Kidney (tissue), 22 donors: Measurements from ENCODE around the gene NPHP4. TPM values are rescaled to one million over a fixed set of nuclear protein-coding genes. Genes with fewer than 3 reads are reported as not detected.

Experiments
- DNase-seq, 5 donors: peaks; one replicate each; pipeline ENCODE4 v3.0.0-alpha.2; 2013 to 2020
- FAIRE-seq: peaks from 2 replicates; lab custom pipeline; 2012; peaks lifted over from hg19 to GRCh38; lab: Jason Lieb, UNC
- H3K27ac ChIP-seq, 2 donors: one replicate each; pipeline ENCODE4 v1.7.0; 2013; ENCODE audit warnings: low read depth in 2 of 2, low read length in 2 of 2, inconsistent platforms in 1 of 2
- H3K27me3 ChIP-seq: one replicate; pipeline ENCODE4 v1.7.1; 2013; ENCODE audit warnings: low read length, inconsistent platforms; ENCODE audit not compliant: control insufficient read depth, insufficient read depth
- H3K36me3 ChIP-seq, 3 donors: one replicate each; pipeline versions ENCODE4 v1.7.0 to v1.7.1; 2013; ENCODE audit warnings: low read length in 3 of 3, control low read depth in 1 of 3, inconsistent platforms in 1 of 3; ENCODE audit not compliant: insufficient read depth in 3 of 3, control insufficient read depth in 2 of 3
- H3K4me1 ChIP-seq, 3 donors: one replicate each; pipeline versions ENCODE4 v1.7.0 to v1.7.1; 2013; ENCODE audit warnings: low read length in 3 of 3, inconsistent platforms in 1 of 3, low read depth in 1 of 3; ENCODE audit not compliant: control insufficient read depth in 2 of 3, insufficient read depth in 2 of 3
- H3K4me3 ChIP-seq, 3 donors: one replicate each; pipeline versions ENCODE4 v1.7.0 to v1.8.1; 2013; ENCODE audit warnings: low read length in 3 of 3, control low read depth in 1 of 3, inconsistent platforms in 1 of 3
- H3K9ac ChIP-seq, 3 donors: one replicate each; pipeline versions ENCODE4 v1.7.0 to v1.7.1; 2013; ENCODE audit warnings: low read length in 3 of 3, control low read depth in 1 of 3, inconsistent platforms in 1 of 3
- H3K9me3 ChIP-seq, 3 donors: one replicate each; pipeline versions ENCODE4 v1.7.0 to v1.7.1; 2013; ENCODE audit warnings: low read length in 3 of 3, control low read depth in 1 of 3, inconsistent platforms in 1 of 3; ENCODE audit not compliant: control insufficient read depth in 2 of 3, insufficient read depth in 1 of 3
- CTCF ChIP-seq: IDR thresholded peaks from 3 replicates; pipeline ENCODE4 v1.5.1; 2012; ENCODE audit warnings: mild to moderate bottlenecking, moderate library complexity, borderline replicate concordance; ENCODE audit not compliant: insufficient read depth; ENCODE audit errors: extremely low read depth
- intact Hi-C: fragments of 100-400 bp; cut with DNase I; formaldehyde crosslinking; loops from one replicate; pipeline ENCODE4 v1.11.1; 2022
- long read RNA-seq, 10 donors: library from polyadenylated mRNA in 1 of 10; unstranded in 1 of 10; transcript quantifications; one replicate each; pipeline ENCODE4 v2.0.0 and lab custom pipeline, GENCODE V29; 2021 to 2026
- polyA plus RNA-seq: library from polyadenylated mRNA; stranded (reverse); fragments of 350-450 nt; fragmentation: Illumina TruSeq; extraction: RNeasy Lipid Tissue Mini Kit (QIAGEN cat#74804); gene quantifications from one replicate; pipeline ENCODE4 v1.2.3, GENCODE V29; 2014; ENCODE audit warnings: low read depth, low replicate concordance; ENCODE audit not compliant: insufficient read depth
- total RNA-seq: library from RNA; stranded (reverse); fragmentation: NEBNext Ultra II Directional; extraction: Animal tissue kit (Norgen Biotek cat#: 25700); gene quantifications from one replicate; pipeline ENCODE4 v1.2.1, GENCODE V29; 2021
- donor health status: control.
- donor health status: control.
- donor health status: control.
- donor health status: control.
- donor health status: control.
- donor health status: DM: yes; HTN: yes; CAD: no.
- donor health status: Normal renal cell carcinoma (clear cell type).

The NPHP4 gene
- 16.1 TPM for total RNA-seq
- polyA plus RNA-seq = 2.9 TPM
- long read RNA-seq, donor 1 = 0 reads
- long read RNA-seq, donor 2, partial matches to known transcripts = 6 of 6 reads
- long read RNA-seq, donor 2, other reads (novel, unspliced or antisense) = 0 of 6 reads
- long read RNA-seq, donor 3, full-length matches to known transcripts = 1 of 9 reads
- long read RNA-seq, donor 3, partial matches to known transcripts = 8 of 9 reads
- long read RNA-seq, donor 3, other reads (novel, unspliced or antisense) = 0 of 9 reads
- long read RNA-seq, donor 4, full-length matches to known transcripts = 2 of 2 reads
- long read RNA-seq, donor 4, partial matches to known transcripts = 0 of 2 reads
- long read RNA-seq, donor 4, other reads (novel, unspliced or antisense) = 0 of 2 reads
- long read RNA-seq, donor 5 = 0 reads
- long read RNA-seq, donor 6 = 0 reads
- long read RNA-seq, donor 7, full-length matches to known transcripts = 1 of 30 reads
- long read RNA-seq, donor 7, partial matches to known transcripts = 9 of 30 reads
- long read RNA-seq, donor 7, other reads (novel, unspliced or antisense) = 20 of 30 reads
- long read RNA-seq, donor 8 = 0 reads
- long read RNA-seq, donor 9 = 0 reads
- long read RNA-seq, donor 10 = 0 reads

- FAIRE-seq = peak; percentile 99
- DNase-seq = peak; percentile 100
- TF ChIP-seq CTCF = no peak
- H3K9ac ChIP-seq = peak within 1 kb of the TSS in 2 of 3 donors; percentile 26 to 28
- peaks cover 0 to 13% (median 0%) of the 10 kb centered on the region in 3 donors for H3K4me1 ChIP-seq
- peak within 1 kb of the TSS; percentile 58 to 75 (median 73) for H3K4me3 ChIP-seq
- no peaks in the 10 kb centered on the region for H3K27me3 ChIP-seq
- no peaks in the 10 kb centered on the region for H3K9me3 ChIP-seq
- peak within 1 kb of the TSS; percentile 85 to 89 for H3K27ac ChIP-seq
- intact Hi-C loops = no loop called here
- no peaks in the 10 kb centered on the region for H3K36me3 ChIP-seq
Measured at GRCh38 chr1:5992026-5992813, at the start of gene NPHP4. Gene NPHP4, minus strand, starts transcription at chr1:5992425. Its CDS starts 6,136 bp downstream, at chr1:5986289.

- H3K4me3 ChIP-seq = no peak overlapping the region
- DNase-seq = no peak
- H3K36me3 ChIP-seq = no peaks in the 10 kb centered on the region
- no peaks in the 10 kb centered on the region for H3K27me3 ChIP-seq
- H3K27ac ChIP-seq = no peak overlapping the region
- FAIRE-seq = no peak
- TF ChIP-seq CTCF = peak; percentile 43
- intact Hi-C loops = no loop called here
- no peak overlapping the region for H3K9ac ChIP-seq
- H3K9me3 ChIP-seq = no peaks in the 10 kb centered on the region
- H3K4me1 ChIP-seq = peaks cover 0 to 3% (median 0%) of the 10 kb centered on the region in 3 donors
Measured at GRCh38 chr1:6041432-6042062, 49.3 kb upstream of the NPHP4 start.

DNA sequence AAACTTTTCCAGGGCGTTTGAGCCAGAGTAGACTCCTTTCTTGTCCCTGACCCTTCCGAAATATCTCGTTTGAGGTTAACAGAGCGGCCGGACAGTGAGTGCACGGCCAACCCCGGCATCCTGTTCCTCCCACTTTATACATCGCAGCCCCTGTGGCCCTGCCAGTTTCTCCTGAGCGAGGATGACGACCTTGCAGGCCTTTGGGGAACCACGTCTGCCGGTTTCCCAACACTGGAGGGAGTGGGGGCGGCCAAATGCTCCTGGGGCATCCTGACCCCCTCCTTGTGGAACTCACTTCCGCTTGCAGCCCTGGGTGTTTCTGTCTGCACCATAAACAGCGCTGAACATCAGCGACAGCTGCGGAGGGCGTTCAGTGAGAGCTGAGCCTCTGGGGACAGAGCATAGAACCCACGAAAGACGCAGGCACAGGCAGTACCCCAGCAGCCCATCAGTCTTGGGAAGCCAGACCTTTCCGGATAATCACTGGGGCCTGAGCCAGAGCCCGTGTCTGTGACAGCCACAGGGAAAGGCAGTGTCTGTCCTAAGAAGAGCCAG lies 48.7 kb upstream of the NPHP4 start:
- no peak overlapping the region for H3K4me3 ChIP-seq
- H3K27ac ChIP-seq = no peak overlapping the region

More for the DNA sequence above, 48.7 kb upstream of the NPHP4 start:
- no peaks in the 10 kb centered on the region for H3K36me3 ChIP-seq
- no peaks in the 10 kb centered on the region for H3K27me3 ChIP-seq
- no peak for DNase-seq
- no peak overlapping the region for H3K9ac ChIP-seq
- H3K9me3 ChIP-seq = no peaks in the 10 kb centered on the region
- H3K4me1 ChIP-seq = peaks cover 0 to 3% (median 0%) of the 10 kb centered on the region in 3 donors
- no peak for TF ChIP-seq CTCF
- no peak for FAIRE-seq
- intact Hi-C loops = no loop called here
